ENCODE measurements around the gene JCAD. TPM values are rescaled to one million over a fixed set of nuclear protein-coding genes. Genes with fewer than 3 reads are reported as not detected.

The JCAD gene
- total and polyA plus RNA-seq, 7 experiments from 2014 or later: 0.44 to 0.56 TPM; not detected in 5

GRCh38 chr10:30096564-30096963, 37.2 kb upstream of the JCAD start:
- no peaks in the 10 kb centered on the region for H3K27me3 ChIP-seq (ENCODE audit: control insufficient read depth in 2 of 2, insufficient read depth in 2 of 2, low read length in 2 of 2)
- H3K27ac Mint-ChIP-seq: no peak overlapping the region
- H3K27me3 Mint-ChIP-seq: peaks cover 20 to 49% (median 33%) of the 10 kb centered on the region in 5 donors
- POLR2A ChIA-PET: interaction anchor here (0.5 to 0.7 kb wide), 2 partner anchors 107 to 116 kb away, joined by 3 read pairs; no protein-coding TSS in a partner anchor
- ATAC-seq: no peak
- H3K4me3 ChIP-seq (ENCODE audit: low read length): no peak overlapping the region
- intact Hi-C loops (cut with micrococcal nuclease): no loop called here
- CTCF ChIA-PET: no interaction called here
- no peaks in the 10 kb centered on the region for H3K4me1 Mint-ChIP-seq
- H3K36me3 ChIP-seq (ENCODE audit: control insufficient read depth in 2 of 3, insufficient read depth in 3 of 3, low read length in 3 of 3): no peaks in the 10 kb centered on the region
- no peaks in the 10 kb centered on the region for H3K9me3 ChIP-seq (ENCODE audit: control insufficient read depth in 2 of 3, low read length in 3 of 3)
- no peak overlapping the region for H3K27ac ChIP-seq (ENCODE audit: low read depth, low read length)
- DNase-seq: no peak
- no peaks in the 10 kb centered on the region for H3K36me3 Mint-ChIP-seq
- no peak overlapping the region for H3K4me3 Mint-ChIP-seq
- no peaks in the 10 kb centered on the region for H3K9me3 Mint-ChIP-seq
- no peaks in the 10 kb centered on the region for H3K4me1 ChIP-seq (ENCODE audit: control insufficient read depth in 2 of 2, insufficient read depth in 2 of 2, low read length in 2 of 2)

GRCh38 chr10:30095631-30096422, 36.4 kb upstream of the JCAD start:
- no peaks in the 10 kb centered on the region for H3K27me3 ChIP-seq (ENCODE audit: control insufficient read depth in 2 of 2, insufficient read depth in 2 of 2, low read length in 2 of 2)
- peaks cover 19 to 48% (median 38%) of the 10 kb centered on the region in 5 donors for H3K27me3 Mint-ChIP-seq
- H3K27ac Mint-ChIP-seq: no peak overlapping the region
- H3K4me1 ChIP-seq (ENCODE audit: control insufficient read depth in 2 of 2, insufficient read depth in 2 of 2, low read length in 2 of 2): no peaks in the 10 kb centered on the region
- no peak overlapping the region for H3K27ac ChIP-seq (ENCODE audit: low read depth, low read length)
- H3K4me3 ChIP-seq (ENCODE audit: low read length): no peak overlapping the region
- intact Hi-C loops (cut with micrococcal nuclease): no loop called here
- no peaks in the 10 kb centered on the region for H3K9me3 ChIP-seq (ENCODE audit: control insufficient read depth in 2 of 3, low read length in 3 of 3)
- ChIA-PET POLR2A (interaction anchor here (0.5 kb wide), 1 partner anchor 115 kb away, joined by 3 read pairs; no protein-coding TSS in a partner anchor), CTCF (no interaction called here)
- ATAC-seq (no peak), DNase-seq (no peak)
- H3K36me3 ChIP-seq (ENCODE audit: control insufficient read depth in 2 of 3, insufficient read depth in 3 of 3, low read length in 3 of 3): no peaks in the 10 kb centered on the region
- H3K4me1 Mint-ChIP-seq: no peaks in the 10 kb centered on the region
- H3K4me3 Mint-ChIP-seq: no peak overlapping the region
- H3K36me3 Mint-ChIP-seq: no peaks in the 10 kb centered on the region
- H3K9me3 Mint-ChIP-seq: no peaks in the 10 kb centered on the region

GRCh38 chr10:30094601-30095000, 35.2 kb upstream of the JCAD start:
- no peaks in the 10 kb centered on the region for H3K27me3 ChIP-seq (ENCODE audit: control insufficient read depth in 2 of 2, insufficient read depth in 2 of 2, low read length in 2 of 2)
- H3K36me3 ChIP-seq (ENCODE audit: control insufficient read depth in 2 of 3, insufficient read depth in 3 of 3, low read length in 3 of 3): no peaks in the 10 kb centered on the region
- Mint-ChIP-seq H3K4me3 (no peak overlapping the region), H3K4me1 (no peaks in the 10 kb centered on the region), H3K27ac (no peak overlapping the region), H3K36me3 (no peaks in the 10 kb centered on the region), H3K27me3 (peaks cover 15 to 44% (median 33%) of the 10 kb centered on the region in 5 donors), H3K9me3 (no peaks in the 10 kb centered on the region)
- ChIA-PET CTCF (no interaction called here), POLR2A (no interaction called here)
- ATAC-seq: no peak
- H3K4me3 ChIP-seq (ENCODE audit: low read length): no peak overlapping the region
- no peaks in the 10 kb centered on the region for H3K4me1 ChIP-seq (ENCODE audit: control insufficient read depth in 2 of 2, insufficient read depth in 2 of 2, low read length in 2 of 2)
- H3K27ac ChIP-seq (ENCODE audit: low read depth, low read length): no peak overlapping the region
- no peaks in the 10 kb centered on the region for H3K9me3 ChIP-seq (ENCODE audit: control insufficient read depth in 2 of 3, low read length in 3 of 3)
- DNase-seq: no peak
- intact Hi-C loops (cut with micrococcal nuclease): no loop called here

GRCh38 chr10:30093303-30093950, 34.0 kb upstream of the JCAD start:
- ATAC-seq (no peak), DNase-seq (no peak)
- no peaks in the 10 kb centered on the region for H3K36me3 ChIP-seq (ENCODE audit: control insufficient read depth in 2 of 3, insufficient read depth in 3 of 3, low read length in 3 of 3)
- H3K27me3 Mint-ChIP-seq: peaks cover 15 to 45% (median 27%) of the 10 kb centered on the region in 5 donors
- no peaks in the 10 kb centered on the region for H3K4me1 Mint-ChIP-seq
- H3K4me3 ChIP-seq (ENCODE audit: low read length): no peak overlapping the region
- H3K27ac ChIP-seq (ENCODE audit: low read depth, low read length): no peak overlapping the region
- no peak overlapping the region for H3K4me3 Mint-ChIP-seq
- CTCF ChIA-PET: no interaction called here
- no peaks in the 10 kb centered on the region for H3K36me3 Mint-ChIP-seq
- H3K27ac Mint-ChIP-seq: no peak overlapping the region
- H3K9me3 ChIP-seq (ENCODE audit: control insufficient read depth in 2 of 3, low read length in 3 of 3): no peaks in the 10 kb centered on the region
- intact Hi-C loops (cut with micrococcal nuclease): no loop called here
- POLR2A ChIA-PET: no interaction called here
- H3K4me1 ChIP-seq (ENCODE audit: control insufficient read depth in 2 of 2, insufficient read depth in 2 of 2, low read length in 2 of 2): no peaks in the 10 kb centered on the region
- no peaks in the 10 kb centered on the region for H3K9me3 Mint-ChIP-seq
- H3K27me3 ChIP-seq (ENCODE audit: control insufficient read depth in 2 of 2, insufficient read depth in 2 of 2, low read length in 2 of 2): no peaks in the 10 kb centered on the region

GRCh38 chr10:30092151-30092790, 32.9 kb upstream of the JCAD start:
- intact Hi-C loops (cut with micrococcal nuclease): no loop called here

GRCh38 chr10:30091136-30091535, 31.8 kb upstream of the JCAD start:
- no peaks in the 10 kb centered on the region for H3K27me3 ChIP-seq (ENCODE audit: control insufficient read depth in 2 of 2, insufficient read depth in 2 of 2, low read length in 2 of 2)
- POLR2A ChIA-PET: no interaction called here
- no peak overlapping the region for H3K27ac ChIP-seq (ENCODE audit: low read depth, low read length)
- H3K4me3 ChIP-seq (ENCODE audit: low read length): no peak overlapping the region
- no peak overlapping the region for H3K4me3 Mint-ChIP-seq
- no peaks in the 10 kb centered on the region for H3K36me3 Mint-ChIP-seq
- ATAC-seq (no peak), DNase-seq (no peak)
- no peaks in the 10 kb centered on the region for H3K4me1 ChIP-seq (ENCODE audit: control insufficient read depth in 2 of 2, insufficient read depth in 2 of 2, low read length in 2 of 2)
- peaks cover 10 to 52% (median 22%) of the 10 kb centered on the region in 5 donors for H3K27me3 Mint-ChIP-seq
- H3K27ac Mint-ChIP-seq: no peak overlapping the region
- no peaks in the 10 kb centered on the region for H3K9me3 Mint-ChIP-seq
- intact Hi-C loops (cut with micrococcal nuclease): no loop called here
- no peaks in the 10 kb centered on the region for H3K4me1 Mint-ChIP-seq
- no peaks in the 10 kb centered on the region for H3K9me3 ChIP-seq (ENCODE audit: control insufficient read depth in 2 of 3, low read length in 3 of 3)
- no peaks in the 10 kb centered on the region for H3K36me3 ChIP-seq (ENCODE audit: control insufficient read depth in 2 of 3, insufficient read depth in 3 of 3, low read length in 3 of 3)
- CTCF ChIA-PET: no interaction called here

More at GRCh38 chr10:30092151-30092790, 32.9 kb upstream of the JCAD start:
- DNase-seq (no peak), ATAC-seq (no peak)
- Histone ChIP-seq H3K4me3 (ENCODE audit: low read length) (no peak overlapping the region), H3K27ac (ENCODE audit: low read depth, low read length) (no peak overlapping the region), H3K27me3 (ENCODE audit: control insufficient read depth in 2 of 2, insufficient read depth in 2 of 2, low read length in 2 of 2) (no peaks in the 10 kb centered on the region), H3K36me3 (ENCODE audit: control insufficient read depth in 2 of 3, insufficient read depth in 3 of 3, low read length in 3 of 3) (no peaks in the 10 kb centered on the region), H3K9me3 (ENCODE audit: control insufficient read depth in 2 of 3, low read length in 3 of 3) (no peaks in the 10 kb centered on the region), H3K4me1 (ENCODE audit: control insufficient read depth in 2 of 2, insufficient read depth in 2 of 2, low read length in 2 of 2) (no peaks in the 10 kb centered on the region)
- no peaks in the 10 kb centered on the region for H3K4me1 Mint-ChIP-seq
- no peak overlapping the region for H3K4me3 Mint-ChIP-seq
- H3K27me3 Mint-ChIP-seq: peaks cover 15 to 45% (median 27%) of the 10 kb centered on the region in 5 donors
- H3K9me3 Mint-ChIP-seq: no peaks in the 10 kb centered on the region
- no peak overlapping the region for H3K27ac Mint-ChIP-seq
- H3K36me3 Mint-ChIP-seq: no peaks in the 10 kb centered on the region
- ChIA-PET CTCF (no interaction called here), POLR2A (no interaction called here)
